Stomach (tissue), 4 donors: ENCODE data around the gene FBXL7.

Experiments used
- CTCF ChIP-seq, 7 experiments: fragments of 450-650 bp in 4 of 7; fragments of 200-600 bp in 3 of 7; sonication (generic) in 3 of 7; IDR thresholded peaks; one replicate each; pipeline ENCODE4 v1.5.1; 2016 to 2019; ENCODE audit warnings: antibody characterized with exemption in 7 of 7, control low read depth in 2 of 7, mild to moderate bottlenecking in 1 of 7
- POLR2A ChIP-seq, 4 donors: fragments of 450-650 bp; IDR thresholded peaks; one replicate each; pipeline ENCODE4 v1.6.1; 2016; ENCODE audit warnings: antibody characterized with exemption in 4 of 4, control low read depth in 2 of 4, mild to moderate bottlenecking in 1 of 4, moderate library complexity in 1 of 4

GRCh38 chr5:15737871-15738664 lies 238.1 kb downstream of the FBXL7 start:
- TF ChIP-seq CTCF (IDR thresholded peaks at IDR 0.05) (no peak), POLR2A (IDR thresholded peaks at IDR 0.05) (no peak)
